Fibroblast of the conjunctiva (primary cell): ENCODE measurements around the gene C1orf53.
"Not testable (repeated sequence)": the region's sequence is repeated elsewhere in the genome, so short reads cannot be mapped to it uniquely, and the experiment has no call there.

ENCODE experiments used
- DNase-seq: peaks from one replicate; pipeline ENCODE4 v3.0.0-alpha.2; 2010; ENCODE audit warnings: low read depth

The C1orf53 gene

GRCh38 chr1:197902454-197903195 is at the start of gene C1orf53:
Gene C1orf53, plus strand, starts transcription at chr1:197902630. Its CDS starts 20 bp downstream, at chr1:197902650.
- DNase-seq: peak; percentile 70

- not testable (repeated sequence) for DNase-seq
Observed at GRCh38 chr1:197855751-197856150, 46.7 kb upstream of the C1orf53 start.

GRCh38 chr1:197857477-197857876 is 45.0 kb upstream of the C1orf53 start:
- DNase-seq: no peak

- no peak for DNase-seq
Observed at GRCh38 chr1:197859024-197859423, 43.4 kb upstream of the C1orf53 start.

GRCh38 chr1:197862221-197862620 is 40.2 kb upstream of the C1orf53 start:
- no peak for DNase-seq

GRCh38 chr1:197862671-197863070 is 39.8 kb upstream of the C1orf53 start:
- DNase-seq: no peak

GRCh38 chr1:197865809-197866208 is 36.6 kb upstream of the C1orf53 start:
- no peak for DNase-seq

GRCh38 chr1:197868751-197869489 is 33.5 kb upstream of the C1orf53 start:
- DNase-seq: peak; percentile 40

GRCh38 chr1:197869490-197870077 is 32.8 kb upstream of the C1orf53 start:
- DNase-seq: no peak

GRCh38 chr1:197876894-197877293 is 25.5 kb upstream of the C1orf53 start:
- no peak for DNase-seq

- not testable (repeated sequence) for DNase-seq
Observed at GRCh38 chr1:197880385-197880784, 22.0 kb upstream of the C1orf53 start.

GRCh38 chr1:197882241-197882640 is 20.2 kb upstream of the C1orf53 start:
- not testable (repeated sequence) for DNase-seq

GRCh38 chr1:197884173-197884572 is 18.3 kb upstream of the C1orf53 start:
- DNase-seq: no peak

GRCh38 chr1:197890936-197891335 is 11.5 kb upstream of the C1orf53 start:
- DNase-seq: no peak

- DNase-seq: no peak
Observed at GRCh38 chr1:197892684-197893083, 9.7 kb upstream of the C1orf53 start.

- no peak for DNase-seq
Observed at GRCh38 chr1:197896301-197896700, 6.1 kb upstream of the C1orf53 start.

- DNase-seq: no peak
Observed at GRCh38 chr1:197899037-197899436, 3.4 kb upstream of the C1orf53 start.

GRCh38 chr1:197902131-197902453 is 338 bp upstream of the C1orf53 start:
- no peak for DNase-seq

- no peak for DNase-seq
Observed at GRCh38 chr1:197903196-197903514, 725 bp downstream of the C1orf53 start.

- DNase-seq: no peak
Observed at GRCh38 chr1:197904126-197904787, 1.8 kb downstream of the C1orf53 start.

- no peak for DNase-seq
Observed at GRCh38 chr1:197905699-197906351, 3.4 kb downstream of the C1orf53 start.
